ENCODE data around the gene DISC1.

GRCh38 chr1:231643935-231644237 is 17.3 kb downstream of the DISC1 start:
- TF ChIP-seq CTCF (IDR thresholded peaks at IDR 0.05; ENCODE audit: low read depth, low read length): no peak
- TF ChIP-seq EZH2phosphoT487 (IDR thresholded peaks at IDR 0.05; ENCODE audit: low read depth): no peak
